HG02798 (cell line): Measurements from ENCODE around the gene ZIC2.
"Not testable (repeated sequence)": the region's sequence is repeated elsewhere in the genome, so short reads cannot be mapped to it uniquely, and the experiment has no call there.

Experiments
- ATAC-seq: cut with Tn5 transposase; IDR thresholded peaks from one replicate; pipeline ENCODE4 v1.9.1; 2021; ENCODE audit warnings: mild to moderate bottlenecking; ENCODE audit not compliant: unreplicated experiment, poor library complexity

ZIC2 gene

GRCh38 chr13:99995589-99996380 lies 14.2 kb downstream of the ZIC2 start:
- no peak for ATAC-seq

- no peak for ATAC-seq
Measured at GRCh38 chr13:99996381-99996973, 14.9 kb downstream of the ZIC2 start.

GRCh38 chr13:99997702-99998214 lies 16.2 kb downstream of the ZIC2 start:
- no peak for ATAC-seq

GRCh38 chr13:99998261-99998660 lies 16.7 kb downstream of the ZIC2 start:
- ATAC-seq = no peak

GRCh38 chr13:100014621-100015020 lies 33.0 kb downstream of the ZIC2 start:
- no peak for ATAC-seq

GRCh38 chr13:100019780-100020356 lies 38.3 kb downstream of the ZIC2 start:
- ATAC-seq = no peak

GRCh38 chr13:100022798-100023197 lies 41.2 kb downstream of the ZIC2 start:
- no peak for ATAC-seq

- ATAC-seq = no peak
Measured at GRCh38 chr13:100024023-100024422, 42.4 kb downstream of the ZIC2 start.

- no peak for ATAC-seq
Measured at GRCh38 chr13:100029933-100030332, 48.3 kb downstream of the ZIC2 start.

- ATAC-seq = not testable (repeated sequence)
Measured at GRCh38 chr13:100032642-100033041, 51.1 kb downstream of the ZIC2 start.

GRCh38 chr13:100035936-100036335 lies 54.4 kb downstream of the ZIC2 start:
- no peak for ATAC-seq
